Fibroblast of villous mesenchyme (primary cell): Measurements from ENCODE around the gene TXNDC9. TPM values are rescaled to one million over a fixed set of nuclear protein-coding genes. Genes with fewer than 3 reads are reported as not detected.
"Not testable (repeated sequence)": the region's sequence is repeated elsewhere in the genome, so short reads cannot be mapped to it uniquely, and the experiment has no call there.

ENCODE experiments used
- DNase-seq: peaks from one replicate; pipeline ENCODE4 v3.0.0-alpha.2; 2010; ENCODE audit warnings: low read depth
- H3K4me3 ChIP-seq: 2 replicates; pipeline ENCODE4 v1.5.1; 2011; ENCODE audit warnings: low read depth, mild to moderate bottlenecking, low read length
- CTCF ChIP-seq: IDR thresholded peaks from 2 replicates; pipeline ENCODE4 v1.5.1; 2012; ENCODE audit warnings: low read depth, mild to moderate bottlenecking, low read length; ENCODE audit not compliant: insufficient read depth
- total RNA-seq: library from RNA; depleted of rRNA; stranded (reverse); fragments of >200 nt; gene quantifications from 2 replicates; pipeline ENCODE4 v1.2.3, GENCODE V29; 2012

The TXNDC9 gene
- total RNA-seq, 1 donor, result 115 TPM

DNA sequence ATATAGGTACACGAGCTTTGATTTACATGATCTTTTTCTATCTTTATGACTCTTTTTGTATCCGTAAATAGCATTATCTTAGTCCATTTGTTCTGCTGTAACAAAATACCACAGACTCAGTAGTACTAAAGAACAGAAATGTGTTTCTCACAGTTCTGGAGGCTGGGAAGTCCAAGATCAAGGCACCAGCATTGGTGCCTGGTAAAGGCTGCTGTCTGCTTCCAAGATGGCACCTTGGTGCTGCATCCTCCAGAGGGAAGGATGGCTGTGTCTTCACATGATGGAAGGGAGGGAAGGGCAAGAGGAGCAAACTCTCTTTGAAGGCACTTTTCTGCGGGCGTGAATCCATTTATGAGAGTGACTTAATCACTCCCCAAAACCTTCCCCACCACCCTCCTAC is 37.0 kb upstream of the TXNDC9 start:
- DNase-seq, result no peak
- no peak overlapping the region for H3K4me3 ChIP-seq
- no peak for TF ChIP-seq CTCF

DNA sequence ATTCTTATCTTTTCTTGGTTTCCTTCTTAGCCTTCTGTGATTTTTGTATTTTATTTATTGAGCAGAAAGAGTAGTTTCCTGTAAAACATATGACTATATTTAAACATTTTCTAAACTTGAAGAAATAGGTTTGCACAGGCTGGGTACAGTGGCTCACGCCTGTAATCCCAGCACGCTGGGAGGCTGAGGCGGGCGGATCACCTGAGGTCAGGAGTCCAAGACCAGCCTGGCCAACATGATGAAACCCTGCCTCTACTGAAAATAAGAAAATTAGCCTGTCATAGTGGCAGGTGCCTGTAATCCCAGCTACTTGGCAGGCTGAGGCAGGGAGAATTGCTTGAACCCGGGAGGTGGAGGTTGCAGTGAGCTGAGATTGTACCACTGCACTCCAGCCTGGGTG is 32.7 kb upstream of the TXNDC9 start:
- H3K4me3 ChIP-seq, result not testable (repeated sequence)

DNA sequence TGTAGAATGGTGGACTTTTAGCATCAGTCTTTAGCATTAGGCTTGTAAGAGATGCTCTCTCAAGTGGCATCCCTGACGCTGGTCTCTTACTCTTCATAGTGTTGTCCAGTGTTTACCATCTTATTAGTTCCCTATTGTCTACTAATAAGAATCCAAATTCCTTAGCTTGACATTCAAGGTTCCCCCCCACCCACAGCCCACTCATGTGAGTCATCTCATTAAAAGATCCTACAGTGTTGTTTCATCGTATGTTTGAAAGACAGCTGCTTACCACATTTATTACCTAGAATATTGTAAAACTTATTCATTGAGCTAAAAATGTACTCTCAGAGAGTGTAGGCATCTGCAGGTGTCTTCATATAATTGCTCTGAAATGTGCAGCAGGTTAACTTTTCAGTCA is 29.5 kb upstream of the TXNDC9 start:
- no peak for TF ChIP-seq CTCF
- DNase-seq, result no peak

More for the DNA sequence above, 32.7 kb upstream of the TXNDC9 start:
- DNase-seq, result not testable (repeated sequence)

DNA sequence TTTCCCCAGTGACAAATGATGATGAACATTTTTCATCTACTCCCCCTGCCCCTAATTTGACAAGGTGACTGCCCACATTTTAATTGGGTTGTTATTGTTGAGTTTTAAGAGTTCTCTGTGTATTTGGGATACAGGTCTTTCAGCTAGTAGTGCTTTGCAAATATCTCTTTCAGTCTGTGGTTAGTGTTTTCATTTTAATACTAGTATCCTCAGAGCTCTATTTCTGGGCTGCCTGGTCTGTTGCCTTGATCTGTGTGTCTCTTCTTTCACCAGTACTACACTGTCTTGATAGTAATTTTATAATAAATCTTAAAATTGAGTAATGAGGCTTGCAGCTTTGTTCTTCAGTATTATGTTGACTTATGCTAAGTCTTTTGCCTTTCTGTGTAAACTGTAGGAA is 20.7 kb upstream of the TXNDC9 start:
- TF ChIP-seq CTCF, result no peak
- no peak overlapping the region for H3K4me3 ChIP-seq
- DNase-seq, result no peak

More for the DNA sequence above, 29.5 kb upstream of the TXNDC9 start:
- no peak overlapping the region for H3K4me3 ChIP-seq

- not testable (repeated sequence) for H3K4me3 ChIP-seq, DNase-seq
These were observed 18.7 kb upstream of the TXNDC9 start for GRCh38 chr2:99354825-99355224.

GRCh38 chr2:99354070-99354469 is 17.9 kb upstream of the TXNDC9 start:
- TF ChIP-seq CTCF, result no peak
- no peak for DNase-seq
- no peak overlapping the region for H3K4me3 ChIP-seq

DNA sequence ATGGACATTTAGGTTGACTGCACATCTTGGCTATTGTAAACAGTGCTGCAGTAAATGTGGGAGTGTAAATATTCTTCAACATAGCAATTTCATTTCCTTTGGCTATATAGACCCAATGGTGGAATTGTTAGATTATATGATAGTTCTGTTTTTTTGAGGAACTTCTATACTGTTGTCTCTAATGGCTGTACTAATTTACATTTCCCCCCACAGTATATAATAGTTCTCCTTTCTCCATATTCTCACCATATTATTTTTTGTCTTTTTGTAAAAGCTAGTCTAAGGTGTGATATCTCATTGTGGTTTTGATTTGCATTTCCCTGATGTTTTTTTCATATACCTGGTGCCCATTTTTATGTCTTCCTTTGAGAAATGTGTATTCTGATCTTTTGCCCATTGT is 14.1 kb upstream of the TXNDC9 start:
- TF ChIP-seq CTCF, result no peak
- H3K4me3 ChIP-seq, result no peak overlapping the region
- DNase-seq, result no peak

GRCh38 chr2:99348173-99348572 is 12.0 kb upstream of the TXNDC9 start:
- DNase-seq, result no peak
- no peak overlapping the region for H3K4me3 ChIP-seq
- no peak for TF ChIP-seq CTCF
